Embryonic facial prominence (tissue), 1 donor: ENCODE measurements around the gene USP36.
"Not testable (repeated sequence)": the region's sequence is repeated elsewhere in the genome, so short reads cannot be mapped to it uniquely, and the experiment has no call there.

Experiments used
- DNase-seq: peaks from one replicate; pipeline ENCODE4 v3.0.0-alpha.2; 2016; ENCODE audit errors: extremely low spot score

USP36 gene

GRCh38 chr17:78767806-78768205, 72.8 kb downstream of the USP36 start:
- DNase-seq = no peak

GRCh38 chr17:78766743-78767294, 73.8 kb downstream of the USP36 start:
- DNase-seq = no peak

- no peak for DNase-seq
Measured at GRCh38 chr17:78766225-78766624, 74.4 kb downstream of the USP36 start.

- no peak for DNase-seq
Measured at GRCh38 chr17:78765821-78766220, 74.8 kb downstream of the USP36 start.

- DNase-seq = no peak
Measured at GRCh38 chr17:78764871-78765270, 75.7 kb downstream of the USP36 start.

- no peak for DNase-seq
Measured at GRCh38 chr17:78763561-78763960, 77.1 kb downstream of the USP36 start.

GRCh38 chr17:78761789-78762406, 78.7 kb downstream of the USP36 start:
- DNase-seq = no peak

GRCh38 chr17:78759969-78760352, 80.7 kb downstream of the USP36 start:
- no peak for DNase-seq

GRCh38 chr17:78759203-78759968, 81.2 kb downstream of the USP36 start:
- peak; percentile 71 for DNase-seq

- no peak for DNase-seq
Measured at GRCh38 chr17:78753316-78754250, 87.0 kb downstream of the USP36 start.

GRCh38 chr17:78751447-78752161, 89.0 kb downstream of the USP36 start:
- DNase-seq = no peak

- not testable (repeated sequence) for DNase-seq
Measured at GRCh38 chr17:78751000-78751399, 89.6 kb downstream of the USP36 start.

GRCh38 chr17:78748730-78749317, 91.8 kb downstream of the USP36 start:
- DNase-seq = no peak

GRCh38 chr17:78748048-78748729, 92.4 kb downstream of the USP36 start:
- DNase-seq = no peak

- DNase-seq = no peak
Measured at GRCh38 chr17:78747488-78747887, 93.1 kb downstream of the USP36 start.

- DNase-seq = no peak
Measured at GRCh38 chr17:78746949-78747269, 93.7 kb downstream of the USP36 start.

- DNase-seq = no peak
Measured at GRCh38 chr17:78746263-78746948, 94.2 kb downstream of the USP36 start.
